Activated naive CD8-positive, alpha-beta T cell treated with anti-CD3 and anti-CD28 coated beads for 36 hours (primary cell): ENCODE results near the gene METTL2A. TPM values are rescaled to one million over a fixed set of nuclear protein-coding genes. Genes with fewer than 3 reads are reported as not detected.
"Not testable (repeated sequence)": the region's sequence is repeated elsewhere in the genome, so short reads cannot be mapped to it uniquely, and the experiment has no call there.

Experiments used
- DNase-seq: peaks from one replicate; pipeline ENCODE4 v3.0.0; 2021
- H3K27ac Mint-ChIP-seq: one replicate; pipeline ENCODE4 v1.8.0; 2022; ENCODE audit warnings: mild to moderate bottlenecking, moderate library complexity, mixed read lengths
- H3K27me3 Mint-ChIP-seq: one replicate; pipeline ENCODE4 v1.8.0; 2022; ENCODE audit warnings: mild to moderate bottlenecking, mixed read lengths
- H3K36me3 Mint-ChIP-seq: one replicate; pipeline ENCODE4 v1.8.0; 2021; ENCODE audit warnings: mild to moderate bottlenecking, mixed read lengths
- H3K4me1 Mint-ChIP-seq: one replicate; pipeline ENCODE4 v1.8.0; 2021; ENCODE audit warnings: mixed read lengths
- H3K4me3 Mint-ChIP-seq: one replicate; pipeline ENCODE4 v1.8.0; 2022; ENCODE audit warnings: mild to moderate bottlenecking, moderate library complexity, mixed read lengths
- H3K9me3 Mint-ChIP-seq: one replicate; pipeline ENCODE4 v1.8.0; 2022; ENCODE audit warnings: mixed read lengths
- total RNA-seq, 2 experiments: library from RNA; stranded (reverse); gene quantifications; one replicate each; pipeline ENCODE4 v1.2.3, GENCODE V29; 2021

Gene METTL2A
- total RNA-seq, 2 experiments from 2014 or later = 33.7 to 34.6 TPM

- H3K4me1 Mint-ChIP-seq = peaks cover 33% of the 10 kb centered on the region
- H3K27ac Mint-ChIP-seq = peak overlapping the region; percentile 45
- not testable (repeated sequence) for H3K4me3 Mint-ChIP-seq, H3K9me3 Mint-ChIP-seq, DNase-seq, H3K27me3 Mint-ChIP-seq
- H3K36me3 Mint-ChIP-seq = peaks cover 20% of the 10 kb centered on the region
Measured at GRCh38 chr17:62482553-62482952, 58.9 kb downstream of the METTL2A start.

DNA sequence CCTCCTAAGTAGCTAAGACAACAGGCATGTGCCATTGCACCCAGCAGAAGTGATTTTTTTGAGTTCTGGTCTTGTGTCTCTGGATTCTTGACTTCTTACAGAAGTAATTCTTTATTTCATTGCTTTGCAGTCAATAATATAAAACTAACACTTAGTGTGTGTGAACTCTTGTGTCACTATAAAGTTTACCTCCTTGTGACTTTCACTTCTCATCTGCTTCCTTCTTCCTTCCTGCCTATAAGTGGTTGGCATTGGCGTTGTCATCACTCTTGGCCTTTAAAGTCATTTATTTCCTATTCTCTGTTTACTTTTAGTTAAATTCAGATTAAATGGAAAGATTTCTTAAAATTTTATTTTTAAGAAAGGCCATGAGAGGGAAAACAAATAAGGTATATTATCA is 67.3 kb downstream of the METTL2A start:
- not testable (repeated sequence) for DNase-seq, H3K27me3 Mint-ChIP-seq, H3K9me3 Mint-ChIP-seq, H3K4me3 Mint-ChIP-seq, H3K27ac Mint-ChIP-seq
- H3K4me1 Mint-ChIP-seq = peaks cover 15% of the 10 kb centered on the region
- peaks cover 19% of the 10 kb centered on the region for H3K36me3 Mint-ChIP-seq

- H3K36me3 Mint-ChIP-seq = peaks cover 10% of the 10 kb centered on the region
- not testable (repeated sequence) for H3K9me3 Mint-ChIP-seq, H3K27ac Mint-ChIP-seq, H3K27me3 Mint-ChIP-seq, H3K4me3 Mint-ChIP-seq, H3K4me1 Mint-ChIP-seq, DNase-seq
Measured at GRCh38 chr17:62493049-62493655, 69.5 kb downstream of the METTL2A start.

- H3K27ac Mint-ChIP-seq, H3K27me3 Mint-ChIP-seq, DNase-seq, H3K4me3 Mint-ChIP-seq, H3K4me1 Mint-ChIP-seq, H3K9me3 Mint-ChIP-seq: not testable (repeated sequence)
- peaks cover 14% of the 10 kb centered on the region for H3K36me3 Mint-ChIP-seq
Measured at GRCh38 chr17:62494073-62494472, 70.4 kb downstream of the METTL2A start.

DNA sequence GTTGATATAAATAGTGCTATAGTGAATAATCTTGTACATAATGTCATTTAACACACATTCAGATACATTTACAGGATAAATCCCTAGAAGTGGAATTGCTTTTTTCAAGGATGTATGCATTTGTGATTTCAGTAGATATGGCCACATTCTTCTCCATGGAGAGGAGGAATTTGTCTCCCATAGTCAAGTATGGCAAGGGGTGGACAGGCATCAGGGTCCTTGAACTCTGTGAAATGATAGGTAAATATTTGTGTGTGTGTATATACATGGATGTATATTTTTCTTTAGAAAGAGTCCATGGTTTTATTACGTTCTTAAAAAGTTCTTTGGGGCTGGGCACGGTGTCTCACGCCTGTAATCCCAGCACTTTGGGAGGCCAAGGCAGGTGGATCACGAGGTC is 72.6 kb downstream of the METTL2A start:
- not testable (repeated sequence) for H3K27me3 Mint-ChIP-seq, H3K9me3 Mint-ChIP-seq, DNase-seq, H3K4me3 Mint-ChIP-seq, H3K27ac Mint-ChIP-seq
- H3K4me1 Mint-ChIP-seq = peaks cover 11% of the 10 kb centered on the region
- H3K36me3 Mint-ChIP-seq = peaks cover 15% of the 10 kb centered on the region

- not testable (repeated sequence) for H3K27ac Mint-ChIP-seq, DNase-seq, H3K27me3 Mint-ChIP-seq, H3K36me3 Mint-ChIP-seq, H3K9me3 Mint-ChIP-seq, H3K4me3 Mint-ChIP-seq
- H3K4me1 Mint-ChIP-seq = peaks cover 11% of the 10 kb centered on the region
Measured at GRCh38 chr17:62498796-62499195, 75.1 kb downstream of the METTL2A start.

Other genes with a start within 250 kb of the METTL2A start
- gene EFCAB3, start 43.3 kb upstream of the METTL2A start, total RNA-seq = not detected
- gene TLK2, start 54.9 kb downstream of the METTL2A start, total RNA-seq = 10 to 100 TPM; 29.4 to 32.4 TPM
- gene MRC2, start 203.8 kb downstream of the METTL2A start, total RNA-seq = 1 to 10 TPM; 5.1 to 5.8 TPM